Astrocyte (in vitro differentiated cells and primary cell): ENCODE data around the gene MT1HL1. TPM values are rescaled to one million over a fixed set of nuclear protein-coding genes. Genes with fewer than 3 reads are reported as not detected.

Source experiments
- DNase-seq: peaks from one replicate; pipeline ENCODE4 v3.0.0-alpha.2; 2010; ENCODE audit warnings: low read depth
- FAIRE-seq: peaks from 2 replicates; lab custom pipeline; 2011; peaks lifted over from hg19 to GRCh38; lab: Jason Lieb, UNC
- H2AFZ ChIP-seq: 2 replicates; pipeline ENCODE4 v1.6.0; 2012; ENCODE audit warnings: low read depth, low read length, inconsistent platforms
- H3K27ac ChIP-seq: 2 replicates; pipeline ENCODE4 v1.5.1; 2011; ENCODE audit warnings: low read depth, low read length, inconsistent platforms
- H3K27me3 ChIP-seq: 2 replicates; pipeline ENCODE4 v1.6.0; 2011; ENCODE audit warnings: low read length, inconsistent platforms; ENCODE audit not compliant: insufficient read depth
- H3K36me3 ChIP-seq: 2 replicates; pipeline ENCODE4 v1.5.1; 2011; ENCODE audit warnings: low read length, inconsistent platforms; ENCODE audit not compliant: insufficient read depth
- H3K4me1 ChIP-seq: 2 replicates; pipeline ENCODE4 v1.5.1; 2011; ENCODE audit warnings: low read length, inconsistent platforms; ENCODE audit not compliant: insufficient read depth
- H3K4me2 ChIP-seq: 2 replicates; pipeline ENCODE4 v1.6.0; 2012; ENCODE audit warnings: low read length, inconsistent platforms
- H3K4me3 ChIP-seq: 2 replicates; pipeline ENCODE4 v1.5.1; 2011; ENCODE audit warnings: low read depth, mild to moderate bottlenecking, low read length, inconsistent platforms; ENCODE audit not compliant: insufficient read depth
- H3K79me2 ChIP-seq: 2 replicates; pipeline ENCODE4 v1.6.0; 2012; ENCODE audit warnings: mild to moderate bottlenecking, low read length, inconsistent platforms; ENCODE audit not compliant: insufficient read depth
- H3K9ac ChIP-seq: 2 replicates; pipeline ENCODE4 v1.6.0; 2012; ENCODE audit warnings: mild to moderate bottlenecking, low read length, inconsistent platforms
- H3K9me3 ChIP-seq: 2 replicates; pipeline ENCODE4 v1.5.1; 2012; ENCODE audit warnings: low read depth, mild to moderate bottlenecking, low read length, inconsistent platforms; ENCODE audit not compliant: insufficient read depth
- H4K20me1 ChIP-seq: 2 replicates; pipeline ENCODE4 v1.6.0; 2012; ENCODE audit warnings: low read length, inconsistent platforms; ENCODE audit not compliant: insufficient read depth
- H3K27ac Mint-ChIP-seq: one replicate; pipeline ENCODE4 v1.8.0; 2021; ENCODE audit warnings: mild to moderate bottlenecking, mixed read lengths; ENCODE audit not compliant: unreplicated experiment
- H3K27me3 Mint-ChIP-seq: one replicate; pipeline ENCODE4 v1.8.0; 2021; ENCODE audit warnings: low read depth, mixed read lengths; ENCODE audit not compliant: unreplicated experiment
- H3K36me3 Mint-ChIP-seq: one replicate; pipeline ENCODE4 v1.8.0; 2021; ENCODE audit warnings: low read depth, mixed read lengths; ENCODE audit not compliant: unreplicated experiment
- H3K4me1 Mint-ChIP-seq: one replicate; pipeline ENCODE4 v1.8.0; 2021; ENCODE audit warnings: low read depth, mixed read lengths; ENCODE audit not compliant: unreplicated experiment
- H3K4me3 Mint-ChIP-seq: one replicate; pipeline ENCODE4 v1.8.0; 2021; ENCODE audit warnings: mild to moderate bottlenecking, moderate library complexity, mixed read lengths; ENCODE audit not compliant: unreplicated experiment
- H3K9me3 Mint-ChIP-seq: one replicate; pipeline ENCODE4 v1.8.0; 2021; ENCODE audit warnings: mild to moderate bottlenecking, mixed read lengths; ENCODE audit not compliant: unreplicated experiment
- CTCF ChIP-seq: IDR thresholded peaks from 2 replicates; pipeline ENCODE4 v1.5.1; 2011; ENCODE audit warnings: low read depth, mild to moderate bottlenecking, inconsistent platforms, low read length, moderate library complexity; ENCODE audit not compliant: insufficient read depth
- EZH2 ChIP-seq: IDR thresholded peaks from 2 replicates; pipeline ENCODE4 v1.6.1; 2012; ENCODE audit warnings: mild to moderate bottlenecking, low read length, inconsistent platforms; ENCODE audit not compliant: insufficient read depth
- total RNA-seq: library from RNA; stranded (reverse); gene quantifications from 2 replicates; pipeline ENCODE4 v1.2.1, GENCODE V29; 2021

MT1HL1 gene
- total RNA-seq, 1 donor from 2014 or later: not detected

GRCh38 chr1:237025358-237026074 lies 21.3 kb upstream of the MT1HL1 start:
- Mint-ChIP-seq H3K36me3 (no peaks in the 10 kb centered on the region), H3K27ac (no peak overlapping the region), H3K27me3 (no peaks in the 10 kb centered on the region), H3K9me3 (peaks cover 3% of the 10 kb centered on the region), H3K4me3 (no peak overlapping the region), H3K4me1 (no peaks in the 10 kb centered on the region)
- Histone ChIP-seq H4K20me1 (no peaks in the 10 kb centered on the region), H3K27me3 (no peaks in the 10 kb centered on the region), H3K4me3 (no peak overlapping the region), H3K4me2 (no peak overlapping the region), H3K79me2 (no peaks in the 10 kb centered on the region), H3K4me1 (no peaks in the 10 kb centered on the region), H3K9me3 (no peaks in the 10 kb centered on the region), H2AFZ (no peak overlapping the region), H3K27ac (no peak overlapping the region), H3K9ac (no peak overlapping the region), H3K36me3 (no peaks in the 10 kb centered on the region)
- DNase-seq: no peak
- FAIRE-seq: no peak
- no peak for TF ChIP-seq EZH2
- no peak for TF ChIP-seq CTCF

GRCh38 chr1:237018896-237019295 lies 14.7 kb upstream of the MT1HL1 start:
- Histone ChIP-seq H3K79me2 (no peaks in the 10 kb centered on the region), H3K4me2 (no peak overlapping the region), H3K9me3 (no peaks in the 10 kb centered on the region), H3K9ac (no peak overlapping the region), H3K27ac (no peak overlapping the region), H3K4me3 (no peak overlapping the region), H2AFZ (no peak overlapping the region), H4K20me1 (no peaks in the 10 kb centered on the region), H3K36me3 (no peaks in the 10 kb centered on the region), H3K4me1 (no peaks in the 10 kb centered on the region), H3K27me3 (no peaks in the 10 kb centered on the region)
- TF ChIP-seq EZH2 (no peak), CTCF (no peak)
- Mint-ChIP-seq H3K9me3 (no peaks in the 10 kb centered on the region), H3K36me3 (no peaks in the 10 kb centered on the region), H3K4me3 (no peak overlapping the region), H3K4me1 (no peaks in the 10 kb centered on the region), H3K27ac (no peak overlapping the region), H3K27me3 (no peaks in the 10 kb centered on the region)
- DNase-seq (no peak), FAIRE-seq (no peak)

- Mint-ChIP-seq H3K27ac (no peak overlapping the region), H3K4me1 (peaks cover 5% of the 10 kb centered on the region), H3K36me3 (no peaks in the 10 kb centered on the region), H3K4me3 (no peak overlapping the region), H3K27me3 (no peaks in the 10 kb centered on the region), H3K9me3 (no peaks in the 10 kb centered on the region)
- H3K4me3 ChIP-seq: no peak overlapping the region
- no peak overlapping the region for H2AFZ ChIP-seq
- FAIRE-seq (no peak), DNase-seq (no peak)
- no peaks in the 10 kb centered on the region for H4K20me1 ChIP-seq
- H3K9me3 ChIP-seq: no peaks in the 10 kb centered on the region
- H3K27ac ChIP-seq: no peak overlapping the region
- no peaks in the 10 kb centered on the region for H3K4me1 ChIP-seq
- no peaks in the 10 kb centered on the region for H3K36me3 ChIP-seq
- TF ChIP-seq EZH2 (no peak), CTCF (no peak)
- H3K9ac ChIP-seq: no peak overlapping the region
- H3K27me3 ChIP-seq: no peaks in the 10 kb centered on the region
- H3K4me2 ChIP-seq: no peak overlapping the region
- H3K79me2 ChIP-seq: no peaks in the 10 kb centered on the region
Measured at GRCh38 chr1:237016626-237017025, 12.4 kb upstream of the MT1HL1 start.
